NCI-H748 (cell line): ENCODE results near the gene ADCY2.

Source experiments
- DNase-seq: peaks from one replicate; lab custom pipeline; 2025; ENCODE audit not compliant: unreplicated experiment; lab: John Stamatoyannopoulos, UW

ADCY2 gene

DNA sequence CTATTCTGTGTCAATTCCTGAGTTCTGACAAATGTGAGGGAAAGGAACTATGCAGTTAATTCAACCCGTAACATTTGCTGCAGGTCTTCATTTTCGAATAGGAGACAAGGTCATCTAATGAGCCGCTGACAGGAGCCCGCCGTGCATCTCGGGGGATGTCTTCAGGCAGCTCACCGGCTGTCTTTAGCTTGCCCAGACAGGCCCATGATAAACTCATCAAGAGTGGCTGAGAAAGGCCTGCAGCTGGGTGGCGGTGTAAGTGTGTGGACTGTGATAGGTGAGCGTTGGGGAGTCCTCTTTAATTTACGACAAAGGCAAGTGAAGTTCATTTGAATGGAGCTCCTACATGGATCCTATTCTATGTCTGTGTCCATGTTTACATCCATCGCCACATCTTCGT is 190.5 kb downstream of the ADCY2 start:
- DNase-seq, result no peak

DNA sequence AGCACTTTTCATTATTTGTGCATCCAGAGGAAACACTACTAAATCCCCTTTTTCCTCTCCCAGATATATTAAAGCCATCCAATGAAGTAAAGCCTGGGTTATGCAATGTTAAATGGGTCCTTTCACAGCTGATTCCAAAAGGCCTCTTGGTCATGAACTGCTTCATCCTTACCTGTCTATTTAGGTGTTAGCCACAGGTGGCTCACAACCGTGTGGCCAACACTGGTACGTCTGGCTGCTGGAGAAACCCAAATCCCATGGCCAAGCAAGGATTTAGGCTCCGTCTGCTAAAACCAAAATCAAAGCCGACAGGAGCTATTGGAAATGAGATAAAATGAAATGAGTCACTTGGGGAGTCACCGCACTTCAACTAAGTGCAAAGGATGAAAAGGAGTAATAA is 193.9 kb downstream of the ADCY2 start:
- DNase-seq, result no peak

DNA sequence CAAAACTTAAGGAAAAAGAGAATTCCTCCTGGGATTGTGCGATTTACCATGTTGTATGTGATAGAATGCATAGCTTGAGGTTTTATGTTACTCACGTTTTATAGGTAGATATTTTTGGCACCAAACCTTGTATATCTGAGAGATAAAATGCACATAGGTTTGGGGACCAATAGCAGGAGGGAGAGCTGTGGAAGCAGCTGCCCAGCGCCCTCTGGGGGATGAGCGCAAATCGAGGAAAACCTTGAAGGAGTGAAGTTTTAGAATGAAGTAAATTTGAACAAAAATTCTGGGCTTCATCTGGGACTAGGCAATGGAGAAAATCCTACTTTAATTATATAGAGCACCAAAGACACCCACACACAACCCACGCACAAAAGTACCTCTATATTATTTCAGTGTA is 197.0 kb downstream of the ADCY2 start:
- DNase-seq, result peak; percentile 71

DNA sequence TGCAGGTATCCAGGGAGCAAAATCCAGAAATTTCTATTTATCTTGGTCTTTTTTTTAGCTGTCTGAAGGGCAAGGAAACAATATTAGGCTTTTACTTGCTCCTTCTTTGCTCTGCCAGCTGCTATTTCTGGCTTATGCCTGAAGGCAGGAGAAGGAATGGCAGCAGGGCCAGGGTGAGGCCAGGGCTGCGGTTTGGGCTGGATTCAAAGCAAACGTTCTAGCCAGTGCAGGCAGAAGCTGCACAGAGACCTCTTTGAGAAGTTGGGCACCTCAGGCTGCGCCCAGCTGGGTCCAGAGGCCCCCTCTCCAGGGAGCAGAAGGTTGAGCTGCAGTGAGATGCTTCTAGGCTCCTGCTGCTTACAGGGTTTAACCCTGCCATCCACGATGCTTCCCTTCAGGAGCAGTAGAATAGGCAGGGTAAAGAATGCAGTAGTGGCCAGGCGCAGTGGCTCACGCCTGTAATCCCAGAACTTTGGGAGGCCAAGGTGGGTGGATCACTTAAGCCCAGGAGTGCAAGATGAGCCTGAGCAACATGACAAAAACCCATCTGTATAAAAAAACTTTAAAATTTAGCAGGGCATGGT is 201.2 kb downstream of the ADCY2 start:
- DNase-seq, result no peak

DNA sequence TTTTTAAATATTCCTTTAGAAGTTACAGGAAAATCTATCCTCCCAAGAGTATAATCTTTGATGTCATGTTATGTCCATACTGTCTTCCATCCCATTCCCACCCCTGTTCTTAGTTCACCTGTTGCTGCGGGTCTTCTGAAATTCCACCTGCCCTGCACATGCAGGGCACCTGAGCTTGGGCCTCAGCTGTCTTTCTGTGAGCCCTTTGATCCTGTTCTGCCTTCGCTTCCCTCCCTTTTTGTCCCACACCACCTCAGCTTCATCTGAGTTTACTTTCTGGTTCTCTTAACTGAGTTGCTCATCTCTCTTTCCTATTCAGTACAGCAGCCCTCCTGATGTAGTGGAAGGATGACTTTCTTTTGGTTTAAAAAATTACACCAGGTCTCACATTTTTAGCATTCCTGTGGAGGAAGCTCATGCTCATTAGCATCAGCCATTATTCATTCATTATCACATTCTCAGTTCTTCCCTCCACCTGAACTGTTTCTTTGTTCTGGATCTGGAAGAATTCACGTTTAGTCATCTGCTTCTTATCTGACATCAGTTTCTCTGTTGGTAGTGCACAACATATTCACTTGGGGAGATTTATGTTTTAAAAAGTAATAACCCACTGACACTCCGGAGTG is 211.0 kb downstream of the ADCY2 start:
- DNase-seq, result no peak

DNA sequence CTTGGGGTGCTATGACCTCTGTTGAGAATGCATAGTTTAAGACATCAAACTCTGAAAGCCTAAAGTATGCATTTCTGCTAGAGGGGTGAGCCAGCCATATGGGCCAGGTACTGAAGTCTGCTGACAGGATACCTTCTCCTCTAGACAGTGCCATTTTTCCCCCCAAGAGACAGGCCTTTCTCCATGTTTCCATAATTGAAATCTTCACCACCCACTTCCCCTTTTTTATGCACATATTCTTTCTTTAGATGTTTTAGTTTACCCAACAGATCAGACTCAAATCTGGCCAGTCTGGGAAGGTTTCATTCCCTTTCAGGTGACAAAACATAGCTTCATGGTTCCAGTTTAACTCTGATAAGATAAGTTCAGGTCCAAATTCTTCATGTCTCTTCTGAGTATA is 212.8 kb downstream of the ADCY2 start:
- DNase-seq, result no peak

DNA sequence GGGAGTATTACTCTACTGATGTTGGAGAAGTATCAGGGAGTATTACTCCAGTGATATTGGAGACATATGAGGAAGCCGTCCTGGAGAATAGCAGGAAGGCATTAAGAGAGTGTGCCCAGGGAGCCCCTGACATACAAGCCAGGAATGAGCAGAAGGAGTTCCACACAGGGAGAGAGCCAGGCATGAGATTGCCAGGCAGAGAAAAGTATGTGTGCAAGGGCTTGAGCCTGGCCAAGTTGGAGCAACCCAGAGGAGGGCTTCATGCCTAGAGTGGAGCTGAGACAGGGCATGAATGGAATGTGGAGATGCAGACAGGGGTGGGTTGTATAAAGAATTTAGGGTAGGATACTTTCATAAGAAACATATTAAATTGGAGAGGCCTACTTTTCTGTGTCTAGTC is 213.8 kb downstream of the ADCY2 start:
- no peak for DNase-seq

DNA sequence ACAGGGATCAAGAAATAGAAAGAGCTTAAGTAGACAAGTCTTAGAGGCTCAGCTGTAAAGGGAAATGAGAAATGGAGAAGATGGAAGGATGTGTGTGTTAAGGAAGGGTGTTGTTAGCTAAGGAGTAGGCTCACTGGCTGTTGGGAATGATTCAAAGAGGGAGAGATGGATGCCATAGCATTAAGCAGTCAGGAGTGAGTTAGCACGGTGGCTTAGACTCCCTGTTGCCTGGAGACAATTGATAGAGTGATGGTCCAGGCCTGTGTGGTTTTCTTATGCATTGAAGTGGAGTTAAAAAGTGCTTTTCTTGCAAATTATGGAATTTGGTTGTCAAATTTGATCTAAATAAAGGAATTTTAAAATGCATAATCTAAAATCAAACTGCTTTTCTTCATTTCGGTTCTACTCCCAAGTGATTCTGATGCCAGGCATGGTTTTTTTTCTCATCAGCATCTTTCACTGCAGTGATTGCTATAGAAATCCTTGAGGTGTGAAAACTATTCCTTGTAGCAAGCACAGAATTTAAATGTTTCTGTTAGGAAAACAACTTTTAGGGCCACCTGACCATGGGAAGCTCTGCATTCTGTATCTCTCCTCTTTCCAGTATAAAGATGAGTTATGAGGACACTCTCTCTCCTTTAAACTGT is 214.7 kb downstream of the ADCY2 start:
- DNase-seq, result no peak

DNA sequence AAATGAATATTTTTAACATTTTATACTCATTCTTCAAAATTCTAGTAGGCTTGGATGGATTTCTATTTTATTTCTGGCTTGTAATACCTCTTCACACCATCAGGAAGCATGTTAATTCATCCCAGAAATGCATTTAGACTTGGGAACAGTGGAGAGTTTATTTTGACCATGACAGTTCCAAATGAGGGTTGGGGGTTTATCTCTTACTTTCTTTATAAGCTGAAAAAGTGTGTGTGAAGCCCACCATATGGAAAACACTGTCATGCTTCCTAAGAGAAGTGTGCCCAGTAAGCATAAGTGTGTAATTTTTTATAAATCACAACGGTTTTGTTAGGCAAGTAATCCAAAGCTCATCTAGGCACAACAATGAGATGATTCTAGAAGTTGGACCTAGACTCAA is 215.6 kb downstream of the ADCY2 start:
- no peak for DNase-seq

DNA sequence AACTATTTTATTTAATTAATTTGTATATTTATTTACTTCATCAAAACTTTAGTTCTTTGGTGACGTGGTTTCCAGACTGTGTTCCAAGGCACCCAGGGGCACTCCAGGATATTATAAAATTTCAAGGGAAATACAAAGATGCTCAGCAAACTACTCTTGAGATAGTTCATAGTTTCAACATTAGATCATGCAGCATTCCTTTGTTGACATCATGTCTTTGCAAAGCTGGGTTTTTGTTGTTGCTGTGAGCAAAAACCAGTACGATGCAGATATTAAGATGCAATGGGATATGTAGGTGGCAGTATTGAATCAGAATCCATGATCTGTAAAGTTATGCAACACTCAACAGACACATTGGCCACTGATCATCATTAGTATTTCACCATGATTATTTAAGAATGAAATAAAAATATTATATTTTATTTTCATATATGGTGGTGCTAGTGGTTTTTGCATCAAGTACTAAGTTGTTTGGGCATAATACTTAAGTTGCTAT is 219.7 kb downstream of the ADCY2 start:
- no peak for DNase-seq

DNA sequence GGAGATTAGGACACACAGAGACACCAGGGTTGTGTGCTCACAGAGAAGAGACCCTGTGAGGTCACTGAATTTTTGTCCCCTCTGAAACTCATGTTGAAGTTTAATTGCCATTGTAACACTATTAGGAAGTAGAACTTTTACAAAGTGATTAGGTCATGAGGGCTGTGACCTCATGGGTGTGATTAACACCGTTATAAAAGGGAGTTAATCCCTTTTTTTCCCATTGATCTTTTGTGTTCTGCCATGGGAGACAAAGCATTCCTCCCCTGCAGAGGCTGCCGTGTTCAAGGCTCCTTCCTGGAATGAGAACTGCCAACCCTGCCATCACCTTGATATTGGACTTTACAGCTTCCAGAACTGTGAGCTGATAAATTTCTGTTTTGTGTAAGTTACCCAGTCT is 221.0 kb downstream of the ADCY2 start:
- DNase-seq, result no peak

DNA sequence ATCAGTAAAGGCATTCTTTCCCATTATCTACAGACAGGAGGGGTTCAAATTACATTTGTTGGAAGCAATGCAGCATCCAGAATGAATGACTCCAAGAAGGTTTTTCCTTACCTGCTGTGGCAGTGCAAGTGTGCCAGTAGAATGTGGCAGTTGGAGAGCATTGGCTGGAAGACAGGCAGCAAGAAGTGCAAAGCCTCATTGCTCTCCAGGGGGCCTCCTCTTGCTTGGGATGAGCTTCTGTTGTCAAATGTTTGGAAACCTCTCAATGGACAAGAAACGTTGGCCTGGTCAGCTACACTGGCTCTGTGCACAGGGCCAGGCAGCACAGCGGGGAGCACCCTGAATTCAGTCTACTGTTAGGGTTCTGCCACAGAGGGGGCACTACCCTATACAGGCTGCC is 226.6 kb downstream of the ADCY2 start:
- no peak for DNase-seq

DNA sequence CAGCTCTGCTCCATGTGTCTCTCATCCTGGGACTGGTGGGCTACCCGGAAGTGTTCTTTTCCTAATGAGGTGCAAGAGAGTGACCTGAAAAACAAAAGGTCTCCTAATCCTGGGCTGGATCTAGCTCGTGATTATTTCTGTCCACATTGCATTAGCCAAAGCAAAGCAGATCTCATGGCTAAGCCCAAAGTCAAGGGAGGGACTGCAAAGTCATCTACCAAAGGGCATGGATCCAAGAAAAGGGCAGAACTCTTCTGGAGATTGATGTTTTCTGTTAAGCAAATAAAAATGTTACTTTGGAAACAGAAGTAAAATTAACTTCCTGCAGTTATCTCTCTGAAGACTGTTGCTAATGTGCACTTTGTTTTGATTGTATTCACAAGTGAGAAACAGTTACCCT is 229.8 kb downstream of the ADCY2 start:
- no peak for DNase-seq

DNA sequence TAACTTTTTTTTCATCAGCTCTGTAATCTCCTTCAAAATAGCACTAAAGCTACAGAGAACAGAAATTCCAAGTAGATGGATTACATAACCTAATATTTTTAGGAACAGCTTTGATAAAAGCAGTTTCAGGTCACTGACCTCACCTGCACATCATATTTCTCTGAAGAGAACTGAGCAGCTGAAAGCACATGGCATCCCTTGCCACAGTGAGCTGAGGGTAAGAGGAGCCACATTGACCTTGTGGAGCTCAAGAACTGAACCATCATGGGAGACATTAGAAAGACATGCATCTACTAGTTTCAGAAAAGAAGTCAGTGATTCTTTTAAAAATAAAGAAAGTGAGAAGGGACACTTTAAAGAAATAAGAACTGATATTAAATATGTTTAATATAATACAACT is 232.3 kb downstream of the ADCY2 start:
- no peak for DNase-seq

DNA sequence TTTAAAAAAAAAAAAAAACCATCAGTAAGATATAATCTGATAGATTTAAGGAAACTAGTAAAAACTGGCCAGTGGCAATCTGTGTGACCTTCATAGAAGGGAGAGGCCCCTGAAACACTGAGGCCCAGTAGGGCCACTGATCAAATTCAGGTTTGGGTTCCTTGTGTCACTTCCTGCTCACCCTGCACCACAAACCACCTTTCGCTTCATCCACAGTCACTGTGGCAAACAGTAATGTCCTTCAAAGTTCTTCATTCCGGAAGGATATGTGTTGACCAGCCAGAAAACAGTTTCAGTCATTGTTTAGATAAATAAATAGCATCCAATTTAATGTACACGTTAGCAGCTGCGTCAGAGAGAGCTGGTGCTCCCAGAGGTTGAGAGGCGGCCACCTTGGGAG is 232.9 kb downstream of the ADCY2 start:
- peak; percentile 30 for DNase-seq

DNA sequence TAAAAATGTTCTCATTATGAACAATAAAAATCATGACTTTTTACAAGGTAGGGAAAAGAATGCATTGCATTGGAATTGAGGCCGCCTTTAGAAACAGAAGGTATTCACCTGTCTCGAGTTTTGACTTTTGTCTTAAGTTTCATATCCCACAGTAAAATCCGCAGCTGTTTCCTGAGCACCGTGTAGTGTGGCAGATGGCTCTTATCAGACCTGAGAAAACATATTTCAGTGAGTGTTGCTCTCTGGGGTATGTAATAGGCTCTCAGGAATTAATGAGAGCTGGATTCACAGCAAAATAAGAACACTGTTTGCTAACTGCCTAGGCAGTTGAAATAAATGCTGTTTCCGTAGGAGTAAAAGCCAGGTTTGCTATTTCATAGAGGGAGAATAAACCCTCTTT is 233.6 kb downstream of the ADCY2 start:
- peak; percentile 86 for DNase-seq

DNA sequence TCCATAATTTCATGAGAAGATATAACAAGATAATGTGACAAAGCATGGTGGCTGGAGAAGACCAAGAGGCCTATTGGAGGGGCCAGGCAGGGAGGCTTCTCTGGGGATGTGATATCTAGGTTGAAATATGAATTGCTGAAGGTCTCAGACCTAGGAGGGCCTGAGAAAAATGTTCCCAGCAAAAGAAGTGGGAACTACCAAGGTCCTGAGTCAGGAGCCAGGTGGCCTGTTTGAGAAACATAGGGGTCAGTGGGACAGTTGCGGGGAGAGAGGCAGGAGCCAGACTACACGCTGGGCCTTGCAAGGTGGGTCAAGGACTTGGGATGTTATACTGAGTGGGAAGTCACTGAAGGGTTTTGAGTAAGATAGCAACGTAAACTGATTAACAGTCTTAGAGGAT is 238.9 kb downstream of the ADCY2 start:
- no peak for DNase-seq

DNA sequence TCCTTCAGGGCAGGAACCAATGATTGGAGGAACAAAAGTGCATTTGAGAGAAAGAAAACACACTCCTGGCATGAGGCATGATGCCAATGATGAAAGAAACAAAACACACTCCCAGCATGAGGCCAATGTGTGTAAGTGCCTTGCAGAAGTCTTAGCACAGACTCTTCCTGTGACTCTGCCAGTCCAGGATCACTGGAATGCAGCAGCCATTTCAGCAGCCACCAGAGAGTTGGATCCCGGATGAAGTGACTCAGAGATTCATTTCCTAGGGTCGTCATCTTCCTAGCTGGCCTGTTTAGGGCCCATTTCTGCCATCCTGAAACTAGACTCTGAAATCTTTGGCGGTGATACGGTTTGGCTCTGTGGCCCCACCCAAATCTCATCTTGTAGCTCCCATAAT is 242.5 kb downstream of the ADCY2 start:
- no peak for DNase-seq

DNA sequence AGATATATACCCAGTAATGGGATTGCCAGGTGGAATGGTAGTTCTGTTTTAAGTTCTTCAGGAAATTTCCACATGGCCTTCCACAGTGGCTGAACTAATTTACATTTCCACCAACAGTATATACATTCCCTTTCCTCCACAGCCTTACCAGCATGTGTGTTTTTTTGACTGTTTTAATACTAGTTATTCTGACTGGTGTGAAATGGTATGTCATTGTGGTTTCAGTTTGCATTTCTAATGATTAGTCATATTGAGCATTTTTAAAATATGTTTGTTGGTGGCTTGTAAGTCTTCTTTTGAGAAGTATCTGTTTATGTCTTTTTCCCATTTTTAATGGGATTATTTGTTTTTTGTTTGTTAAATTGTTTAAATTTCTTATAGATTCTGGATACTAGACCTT is 246.1 kb downstream of the ADCY2 start:
- DNase-seq, result no peak

DNA sequence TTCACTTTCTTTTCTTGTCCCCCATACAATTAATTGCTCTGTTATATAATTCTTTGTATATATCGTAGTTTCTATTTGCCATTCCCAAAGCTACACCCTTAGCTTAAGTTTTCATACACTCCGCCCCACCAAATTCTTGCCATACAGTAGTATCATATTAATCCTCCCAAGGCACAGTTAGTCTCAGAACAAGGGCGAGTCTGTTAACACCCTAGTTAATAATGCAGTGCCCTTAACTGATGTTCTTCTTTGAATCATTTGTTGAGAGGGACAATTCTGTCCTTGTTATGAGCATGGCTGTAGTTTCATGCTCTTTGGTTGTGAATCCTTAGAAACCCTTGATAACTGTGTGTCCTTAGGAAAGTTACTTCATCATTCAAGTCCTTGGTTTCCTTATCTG is 248.8 kb downstream of the ADCY2 start:
- no peak for DNase-seq

DNA sequence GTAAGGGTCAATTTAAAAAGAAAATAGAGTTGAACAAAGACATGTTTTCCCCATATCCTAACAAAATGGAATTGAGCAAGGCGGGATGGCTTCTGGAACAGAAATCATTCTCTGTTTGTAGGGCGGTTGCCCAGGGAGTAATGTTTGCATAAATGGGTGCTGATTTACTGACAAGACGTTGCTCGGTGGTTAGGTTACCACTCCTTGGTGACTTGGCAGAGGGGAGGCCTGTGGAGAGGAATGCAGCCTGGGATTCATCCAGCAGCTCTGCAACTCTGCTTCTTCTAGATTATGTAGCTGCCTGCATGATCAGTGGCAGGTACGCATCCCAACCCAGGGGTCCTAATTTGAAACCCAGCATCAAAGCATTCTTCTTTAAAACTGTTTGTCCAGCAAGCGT is 254.8 kb downstream of the ADCY2 start:
- no peak for DNase-seq

DNA sequence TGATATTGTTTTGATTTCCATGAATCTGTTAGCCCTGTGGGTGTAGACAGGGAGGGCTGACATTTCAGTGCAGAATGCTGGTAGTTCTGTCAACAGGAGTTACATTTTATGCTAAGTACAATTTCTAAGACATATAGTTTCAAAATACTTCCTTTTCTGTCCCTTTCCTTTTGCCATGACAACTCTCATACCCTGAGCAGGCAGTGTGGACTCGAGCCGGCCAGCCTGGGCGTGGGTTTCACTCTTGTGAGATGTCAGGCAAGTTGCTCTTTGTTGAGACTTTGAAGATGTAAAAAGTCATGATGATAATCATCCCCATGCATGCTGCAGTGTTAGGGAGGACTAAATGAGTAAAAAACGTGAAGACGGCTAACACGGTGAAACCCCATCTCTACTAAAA is 257.1 kb downstream of the ADCY2 start:
- no peak for DNase-seq

DNA sequence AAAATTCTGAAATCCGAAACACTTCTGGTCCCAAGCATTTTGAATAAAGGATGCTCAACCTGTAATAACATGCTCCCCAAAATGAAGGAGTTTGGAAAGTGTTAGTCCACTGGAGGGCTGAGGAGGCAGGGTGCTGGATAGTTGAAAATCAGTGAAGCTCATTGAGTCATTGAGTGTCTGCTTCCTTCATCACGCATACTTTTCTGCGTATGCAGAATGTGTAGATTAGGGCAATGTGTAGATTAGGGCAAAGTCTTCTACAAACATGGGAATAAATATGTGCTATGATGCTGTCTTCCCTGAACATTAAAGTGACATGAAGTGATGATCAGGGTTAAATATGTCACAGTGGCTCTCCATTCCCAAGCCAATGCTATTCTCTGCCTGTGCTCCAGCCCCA is 261.2 kb downstream of the ADCY2 start:
- no peak for DNase-seq
